Airway epithelial cell (primary cell): ENCODE measurements around the gene OR2W1. TPM values are rescaled to one million over a fixed set of nuclear protein-coding genes. Genes with fewer than 3 reads are reported as not detected.

ENCODE experiments used
- total RNA-seq: library from RNA; depleted of rRNA; stranded (reverse); fragments of >200 nt; gene quantifications from 2 replicates; pipeline ENCODE4 v1.2.3, GENCODE V29; 2015

Gene OR2W1, protein sequence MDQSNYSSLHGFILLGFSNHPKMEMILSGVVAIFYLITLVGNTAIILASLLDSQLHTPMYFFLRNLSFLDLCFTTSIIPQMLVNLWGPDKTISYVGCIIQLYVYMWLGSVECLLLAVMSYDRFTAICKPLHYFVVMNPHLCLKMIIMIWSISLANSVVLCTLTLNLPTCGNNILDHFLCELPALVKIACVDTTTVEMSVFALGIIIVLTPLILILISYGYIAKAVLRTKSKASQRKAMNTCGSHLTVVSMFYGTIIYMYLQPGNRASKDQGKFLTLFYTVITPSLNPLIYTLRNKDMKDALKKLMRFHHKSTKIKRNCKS
- total RNA-seq: not detected in 2 replicates

DNA sequence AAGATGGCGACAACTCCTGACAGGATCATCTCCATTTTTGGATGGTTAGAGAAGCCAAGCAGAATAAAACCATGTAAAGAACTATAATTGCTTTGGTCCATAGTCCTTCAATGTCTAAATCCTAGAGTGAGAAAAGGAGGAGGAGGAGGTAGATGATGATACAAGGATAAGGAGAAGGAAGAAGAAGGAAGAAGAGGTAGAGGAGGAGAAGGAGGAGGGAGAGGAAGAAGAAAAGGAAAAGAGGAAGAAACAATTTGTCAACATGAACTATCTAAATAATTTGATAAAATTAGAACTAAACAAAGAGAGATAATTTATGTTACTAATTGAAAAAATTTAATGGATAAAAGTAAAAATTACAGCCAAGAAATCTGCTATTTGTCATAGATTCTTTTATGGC is at the start of gene OR2W1:
Gene OR2W1 (minus strand): TSS at position 101 of the 400 bp plus-strand sequence. CDS start 0 bp downstream, at position 101.

DNA sequence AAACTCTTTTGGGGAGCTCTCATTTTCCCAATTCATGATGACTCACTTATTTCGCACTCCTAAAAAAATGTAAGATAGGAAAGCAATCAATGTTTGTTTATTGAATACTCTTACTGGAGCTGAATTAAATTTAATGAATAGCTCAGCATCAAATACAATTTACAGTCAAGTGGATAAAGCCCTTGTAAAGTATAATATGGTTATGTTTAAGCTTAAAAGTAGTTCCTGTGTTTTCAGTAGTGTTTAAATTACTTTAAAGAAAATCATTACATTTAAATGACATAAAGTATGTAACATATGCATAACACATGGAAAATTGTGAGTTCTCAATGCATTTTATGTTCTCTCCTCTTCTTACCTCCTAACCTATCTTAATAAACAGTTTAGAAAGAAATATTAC is 42.2 kb upstream of the OR2W1 start, which contains the start of gene OR2B3:
Gene OR2B3 (minus strand): TSS at position 101 of the 400 bp plus-strand sequence. CDS start 65 bp downstream, at position 36.

DNA sequence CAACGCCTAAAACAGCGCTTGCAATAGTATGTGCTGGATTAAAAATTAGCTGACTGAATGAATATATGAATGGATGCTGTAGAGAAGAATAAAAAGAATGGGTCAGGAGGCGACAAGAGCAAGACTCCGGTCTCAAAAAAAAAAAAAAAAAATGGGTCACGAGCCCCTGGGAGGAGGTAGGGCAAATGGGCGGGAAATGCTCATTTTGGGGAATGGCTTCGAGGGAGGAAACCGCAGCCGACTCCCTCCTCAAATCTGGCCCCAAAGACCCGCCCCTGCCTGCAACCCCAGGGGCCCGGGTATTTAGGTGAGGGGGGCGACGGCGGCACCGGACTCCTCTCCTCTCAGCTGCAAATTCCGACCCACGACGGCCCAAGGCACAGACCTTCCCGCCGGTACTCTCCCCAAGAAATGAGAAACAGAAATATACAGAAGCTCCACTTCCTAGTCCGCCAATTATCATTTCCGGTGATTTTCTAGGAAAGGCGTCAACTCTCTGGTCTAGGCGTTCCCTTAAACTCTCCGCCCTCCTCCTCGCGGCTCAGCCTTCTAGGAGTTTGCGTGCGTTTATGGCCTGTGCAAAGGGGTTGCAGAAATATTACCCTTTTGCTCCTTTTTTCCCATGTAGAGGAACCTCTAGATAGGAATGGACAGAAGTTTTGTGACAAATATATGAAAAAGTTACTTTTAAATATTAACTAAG is 39.6 kb downstream of the OR2W1 start, which contains the start of gene ZNF311:
Gene ZNF311 (minus strand): TSS at position 133 of the 703 bp plus-strand sequence. CDS start 1,361 bp downstream, outside the sequence.

Other genes starting within 250 kb of the OR2W1 start
- 32.7 and 40.8 TPM in 2 replicates for gene TRIM27, start 121.2 kb downstream of the OR2W1 start, total RNA-seq
- gene ZNF311, start 39.9 kb downstream of the OR2W1 start, total RNA-seq: 0.92 and 1.1 TPM in 2 replicates
- gene OR2B3, start 42.1 kb upstream of the OR2W1 start, total RNA-seq: not detected in 2 replicates
- gene OR2J1, start 54.3 kb upstream of the OR2W1 start, total RNA-seq: not detected in 2 replicates
- gene OR2J3, start 62.9 kb upstream of the OR2W1 start, total RNA-seq: not detected in 2 replicates
- not detected in 2 replicates for gene OR2J2, start 125.7 kb upstream of the OR2W1 start, total RNA-seq